GM19438 (cell line): ENCODE measurements around the gene TM9SF4.

Experiments
- ATAC-seq: cut with Tn5 transposase; IDR thresholded peaks from one replicate; pipeline ENCODE4 v1.9.1; 2021; ENCODE audit warnings: low read depth; ENCODE audit not compliant: unreplicated experiment

The TM9SF4 gene, protein sequence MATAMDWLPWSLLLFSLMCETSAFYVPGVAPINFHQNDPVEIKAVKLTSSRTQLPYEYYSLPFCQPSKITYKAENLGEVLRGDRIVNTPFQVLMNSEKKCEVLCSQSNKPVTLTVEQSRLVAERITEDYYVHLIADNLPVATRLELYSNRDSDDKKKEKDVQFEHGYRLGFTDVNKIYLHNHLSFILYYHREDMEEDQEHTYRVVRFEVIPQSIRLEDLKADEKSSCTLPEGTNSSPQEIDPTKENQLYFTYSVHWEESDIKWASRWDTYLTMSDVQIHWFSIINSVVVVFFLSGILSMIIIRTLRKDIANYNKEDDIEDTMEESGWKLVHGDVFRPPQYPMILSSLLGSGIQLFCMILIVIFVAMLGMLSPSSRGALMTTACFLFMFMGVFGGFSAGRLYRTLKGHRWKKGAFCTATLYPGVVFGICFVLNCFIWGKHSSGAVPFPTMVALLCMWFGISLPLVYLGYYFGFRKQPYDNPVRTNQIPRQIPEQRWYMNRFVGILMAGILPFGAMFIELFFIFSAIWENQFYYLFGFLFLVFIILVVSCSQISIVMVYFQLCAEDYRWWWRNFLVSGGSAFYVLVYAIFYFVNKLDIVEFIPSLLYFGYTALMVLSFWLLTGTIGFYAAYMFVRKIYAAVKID

DNA sequence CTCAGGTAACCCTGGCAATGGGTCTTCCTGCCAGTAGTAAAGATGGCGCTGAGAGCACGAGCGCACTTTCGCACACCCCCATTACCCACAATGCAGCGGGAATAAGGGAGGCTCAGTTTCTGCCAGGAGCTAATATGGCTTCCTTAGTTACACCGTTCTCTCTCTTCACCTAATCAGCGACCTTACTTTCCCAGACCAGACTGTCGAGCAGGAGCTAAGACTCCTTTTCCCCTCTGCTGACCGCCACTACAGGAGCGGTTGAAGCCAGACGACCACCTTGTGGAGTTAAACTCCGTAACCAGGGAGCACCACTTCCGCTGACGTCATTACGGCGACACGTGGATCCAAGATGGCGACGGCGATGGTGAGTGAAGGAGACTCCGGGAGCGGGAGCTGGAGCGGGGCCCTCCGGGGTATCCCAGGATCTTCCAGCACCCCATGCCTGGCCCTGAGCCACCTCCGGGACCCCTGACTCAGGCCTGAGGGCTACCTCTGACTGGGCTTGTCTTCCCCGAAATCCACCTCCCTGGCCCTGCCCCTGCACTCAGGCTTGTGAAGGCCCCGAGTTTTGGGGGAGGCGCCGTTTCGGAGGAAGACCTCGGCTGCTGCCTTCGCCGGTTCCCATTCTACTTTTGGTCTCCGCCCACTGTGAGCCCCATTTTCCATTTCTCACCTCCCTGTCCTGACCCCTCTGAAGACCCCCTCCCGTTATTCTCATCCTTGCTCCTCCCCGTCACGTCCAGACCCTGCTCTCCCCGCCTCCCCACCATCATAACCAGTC is at the start of gene TM9SF4:
TM9SF4 (plus strand) TSS at position 323 of the 781 bp plus-strand sequence; CDS start at position 350, 27 bp downstream.
- ATAC-seq: peak; percentile 84

DNA sequence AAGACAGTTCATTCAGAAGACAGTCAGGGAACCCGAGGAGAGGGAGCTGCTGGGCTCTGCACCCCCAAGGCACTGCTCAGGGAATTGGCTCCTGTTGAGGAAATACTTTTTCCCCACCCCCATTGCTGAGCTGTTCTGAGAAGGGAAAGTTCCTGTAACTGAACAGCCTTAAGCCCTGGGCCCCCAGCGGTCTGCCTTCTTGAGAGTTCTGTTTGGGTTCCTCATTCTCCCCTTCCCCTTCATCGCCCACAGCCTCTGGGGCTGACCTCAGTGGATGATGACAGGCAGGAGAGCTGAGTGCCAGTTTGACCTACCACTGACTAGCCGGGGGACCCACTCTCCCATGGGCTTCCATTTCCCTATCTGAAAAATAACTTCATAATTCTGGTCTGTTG is 46.7 kb upstream of the TM9SF4 start:
- ATAC-seq: no peak

DNA sequence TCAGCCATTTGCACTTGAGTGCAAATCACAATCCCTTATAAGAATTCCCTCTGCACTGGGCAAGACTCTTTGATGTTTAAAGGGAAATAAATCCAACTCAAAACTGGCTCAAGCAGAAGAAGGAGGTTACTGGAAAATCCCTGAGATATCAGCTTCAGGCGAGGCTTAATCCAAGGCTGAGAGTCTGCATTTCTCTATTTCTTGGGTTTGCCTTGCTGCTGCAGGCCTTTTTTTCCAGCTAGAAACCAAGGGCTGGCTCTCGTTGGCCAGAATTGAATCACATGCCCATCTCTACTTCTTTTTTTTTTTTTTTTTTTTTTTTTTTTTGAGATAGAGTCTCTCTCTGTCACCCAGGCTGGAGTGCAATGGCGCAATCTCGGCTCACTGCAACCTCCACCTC is 45.8 kb upstream of the TM9SF4 start:
- no peak for ATAC-seq

DNA sequence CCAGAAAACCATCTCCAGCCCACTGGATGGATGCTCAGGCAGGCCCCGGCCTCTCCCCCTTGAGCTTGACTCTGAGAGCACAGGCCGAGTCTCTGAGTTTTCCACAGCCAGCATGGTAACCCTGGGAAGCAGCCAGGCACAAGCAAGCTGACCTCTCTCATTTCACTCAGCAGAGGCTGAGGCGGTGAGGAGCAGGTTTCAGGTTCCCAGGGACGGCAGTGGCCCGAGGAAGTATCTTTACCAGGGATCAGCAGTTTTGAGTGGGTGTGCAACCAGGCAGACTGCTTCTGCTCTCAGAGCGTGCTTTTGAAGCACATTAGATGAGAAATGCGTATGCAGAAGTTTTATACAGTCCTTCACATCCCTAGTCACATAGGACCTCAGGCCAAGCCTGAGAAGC is 44.8 kb upstream of the TM9SF4 start:
- ATAC-seq: no peak

DNA sequence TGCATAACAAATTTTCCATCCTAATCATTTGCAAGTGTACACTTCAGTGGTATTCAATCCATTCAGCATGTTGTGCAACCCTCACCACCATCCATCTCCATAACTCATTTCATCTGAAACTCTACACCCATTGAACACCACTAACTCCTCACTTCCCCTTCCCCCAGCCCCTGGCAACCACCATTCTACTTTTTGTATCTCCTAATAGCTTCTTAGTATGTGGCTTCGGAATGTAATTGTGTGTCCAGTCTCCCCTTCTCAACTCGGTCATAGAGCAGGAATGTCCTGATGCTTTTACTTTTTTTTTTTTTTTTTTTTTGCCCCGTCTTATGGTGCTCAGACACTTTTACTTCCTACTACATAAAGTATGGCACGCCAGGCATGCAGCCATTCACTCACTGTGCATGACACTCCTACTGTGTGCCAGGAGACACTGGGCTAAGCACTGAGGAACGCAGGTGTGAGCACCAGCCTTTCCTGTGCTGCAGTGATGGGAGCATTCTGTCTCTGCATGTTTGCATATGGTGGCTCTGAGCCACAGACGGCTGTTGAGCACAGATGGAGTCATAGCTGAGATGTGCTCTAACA is 42.2 kb upstream of the TM9SF4 start:
- ATAC-seq: no peak

DNA sequence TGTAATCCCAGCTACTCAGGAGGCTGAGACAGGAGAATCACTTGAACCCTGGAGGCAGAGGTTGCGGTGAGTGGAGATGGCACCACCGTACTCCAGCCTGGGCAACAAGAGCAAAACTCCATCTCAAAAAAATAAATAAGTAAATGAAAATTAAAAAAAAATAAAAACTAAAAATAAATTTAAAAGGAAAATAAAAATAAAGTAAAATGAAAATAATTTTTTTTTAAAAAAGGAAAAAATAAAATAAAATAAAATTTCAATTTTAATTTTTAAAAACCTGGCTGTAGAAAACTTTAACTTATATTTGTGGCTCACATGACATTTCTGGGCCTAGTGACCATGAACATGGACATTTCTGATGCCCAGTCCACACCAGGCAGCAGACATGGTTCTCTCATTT is 41.3 kb upstream of the TM9SF4 start:
- no peak for ATAC-seq

DNA sequence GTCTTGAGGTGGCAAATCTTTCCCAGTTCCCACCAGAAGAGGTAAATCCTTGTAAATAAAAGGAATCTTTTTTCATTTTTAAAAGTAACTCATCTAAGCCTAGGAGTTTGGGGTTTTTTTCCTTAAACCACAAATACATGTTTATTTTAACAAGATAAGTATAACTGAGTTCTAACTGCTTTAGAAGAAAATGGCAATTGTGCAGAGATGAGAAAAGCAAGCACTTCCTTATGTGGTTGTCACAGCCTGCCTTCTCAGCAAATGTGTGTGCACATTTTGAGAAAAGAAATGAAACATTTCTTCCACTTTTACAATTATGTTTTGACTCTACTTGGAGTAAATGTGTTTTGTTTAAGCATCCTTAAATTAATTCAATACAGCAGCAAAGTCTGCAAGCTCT is 39.8 kb upstream of the TM9SF4 start:
- ATAC-seq: no peak

DNA sequence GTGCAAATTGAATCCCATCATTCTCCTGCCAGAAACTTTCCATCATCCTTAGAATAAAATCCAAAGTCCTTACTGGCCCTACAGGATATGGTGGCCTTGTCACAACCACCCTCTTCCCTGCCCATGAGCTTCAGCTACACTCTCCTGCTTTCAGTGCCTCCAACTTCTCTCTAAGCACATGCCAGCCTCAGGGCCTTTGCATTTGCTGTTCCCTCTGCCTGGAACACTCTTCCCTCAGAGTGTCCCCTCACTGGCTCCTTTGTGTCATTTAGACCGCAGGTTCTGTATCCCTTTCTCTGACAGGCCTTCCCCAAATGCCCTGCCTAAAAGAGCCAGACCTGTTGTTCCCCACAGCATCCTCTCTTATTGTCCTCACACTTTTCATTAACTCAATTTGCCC is 39.2 kb upstream of the TM9SF4 start:
- ATAC-seq: no peak

DNA sequence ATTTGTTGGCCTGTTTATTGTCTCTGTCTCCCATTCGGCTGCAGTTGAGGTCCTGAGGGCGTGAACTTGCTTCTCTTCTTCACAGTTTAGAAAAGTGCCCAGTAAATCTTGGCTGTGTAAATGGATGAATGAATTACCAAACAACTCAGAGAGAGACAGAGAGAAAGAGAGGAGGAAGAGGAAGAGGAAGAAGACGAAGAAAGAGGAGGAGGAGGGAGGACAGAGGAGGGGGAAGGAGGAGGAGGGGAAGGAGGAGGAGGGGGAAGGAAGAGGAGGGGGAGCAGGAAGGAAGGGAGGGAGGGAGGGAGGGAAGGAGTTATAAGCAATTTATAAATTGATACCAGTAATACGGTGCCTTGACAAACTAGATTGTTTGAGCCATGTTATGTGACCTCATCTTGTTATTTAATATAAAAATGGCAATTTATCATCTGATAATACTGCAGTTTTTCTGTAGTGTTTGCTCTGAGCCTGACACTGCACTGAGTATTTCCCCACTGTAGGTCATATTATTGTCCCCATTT is 38.8 kb upstream of the TM9SF4 start:
- ATAC-seq: no peak

DNA sequence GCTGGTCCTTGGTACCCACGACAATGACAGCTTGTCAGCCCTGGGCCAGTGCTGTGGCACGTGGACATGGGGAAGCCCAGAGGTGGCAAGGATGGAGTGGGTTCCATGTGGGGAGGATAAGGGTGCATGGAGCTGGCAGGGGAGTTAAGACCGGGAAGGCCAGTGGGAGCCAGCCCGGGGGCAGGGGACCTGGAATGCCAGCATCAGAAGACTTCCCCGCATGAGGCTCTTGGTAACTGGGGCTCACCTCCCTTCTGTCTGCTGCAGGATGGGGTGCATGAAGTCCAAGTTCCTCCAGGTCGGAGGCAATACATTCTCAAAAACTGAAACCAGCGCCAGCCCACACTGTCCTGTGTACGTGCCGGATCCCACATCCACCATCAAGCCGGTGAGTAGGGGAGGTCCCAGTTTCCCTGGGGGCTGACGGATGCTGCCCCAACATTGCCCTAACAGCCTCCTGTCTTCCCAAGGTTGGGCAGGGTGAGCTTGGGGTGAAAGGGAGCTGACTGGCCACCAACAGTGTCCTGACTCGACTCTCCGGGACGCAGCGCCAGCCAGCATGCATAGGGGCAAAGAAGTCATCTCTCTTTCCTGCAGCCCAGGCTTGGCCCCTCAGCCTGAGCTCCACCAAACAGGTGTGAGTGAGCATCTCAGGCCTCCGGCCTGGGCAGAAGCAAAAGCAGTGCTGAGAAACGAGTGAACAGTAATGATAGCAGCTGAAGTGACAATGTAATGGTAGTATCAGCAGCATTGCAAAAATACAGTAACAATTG is 37.9 kb upstream of the TM9SF4 start:
- no peak for ATAC-seq

DNA sequence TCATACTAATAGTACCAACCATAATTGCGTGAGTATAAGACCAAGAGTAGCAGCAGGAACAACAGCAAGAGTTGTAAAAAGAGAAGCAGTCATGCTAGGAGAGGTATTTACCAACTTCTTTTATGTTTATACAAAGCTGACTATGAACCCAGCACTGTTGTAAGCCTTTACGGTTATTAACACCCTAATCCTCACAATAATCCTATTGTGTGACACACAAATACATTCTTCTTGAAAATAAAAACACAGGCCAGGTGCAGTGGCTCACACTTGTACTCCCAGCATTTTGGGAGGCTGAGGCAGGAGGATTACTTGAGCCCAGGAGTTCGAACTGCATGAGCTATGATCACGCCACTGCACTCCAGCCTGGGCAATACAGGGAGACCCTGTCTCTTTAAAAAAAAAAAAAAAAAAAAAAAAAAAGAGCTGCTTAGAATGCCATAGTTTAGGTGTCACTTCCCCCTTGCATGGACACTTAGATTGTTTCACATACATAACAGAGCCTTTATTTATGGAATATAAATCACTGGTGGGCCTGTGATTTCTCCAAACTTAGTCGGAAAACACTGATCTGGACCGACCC is 37.3 kb upstream of the TM9SF4 start:
- no peak for ATAC-seq

DNA sequence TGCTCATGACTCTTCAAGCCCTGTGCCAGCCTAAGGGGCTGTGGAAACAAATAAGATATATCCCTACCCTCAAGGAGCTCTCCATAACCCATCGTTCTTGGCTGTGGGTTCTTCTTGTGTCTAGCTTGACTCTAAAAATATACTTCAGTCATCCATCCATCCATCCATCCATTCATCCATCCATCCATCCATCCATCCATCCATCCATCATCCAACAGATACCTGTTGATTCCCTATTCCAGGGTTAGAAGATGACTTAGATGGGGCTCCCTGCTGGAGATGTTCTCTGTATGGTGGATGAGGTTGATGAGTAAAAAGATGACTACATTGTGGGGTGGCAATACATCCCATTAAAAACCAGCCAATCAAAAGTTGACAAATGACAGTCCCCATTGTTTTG is 34.0 kb upstream of the TM9SF4 start:
- ATAC-seq: no peak

DNA sequence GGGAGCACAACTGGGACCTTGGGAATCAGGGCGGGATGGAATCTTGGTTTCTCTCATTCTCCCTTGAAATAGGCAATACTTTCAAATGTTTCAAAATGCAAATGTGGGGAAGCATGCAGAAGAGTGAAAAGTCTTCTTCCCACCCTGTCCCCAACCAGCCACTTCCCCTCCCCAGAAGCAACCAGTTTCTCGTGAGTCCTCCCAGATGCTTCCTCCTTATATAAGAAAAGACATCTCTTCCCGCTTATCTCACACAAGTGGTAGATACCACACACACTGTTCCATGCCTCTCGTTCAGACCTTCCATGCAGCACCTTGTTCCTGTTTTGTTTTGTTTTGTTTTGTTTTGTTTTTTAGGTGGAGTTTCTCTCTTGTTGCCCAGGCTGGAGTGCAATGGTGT is 32.3 kb upstream of the TM9SF4 start:
- ATAC-seq: no peak

DNA sequence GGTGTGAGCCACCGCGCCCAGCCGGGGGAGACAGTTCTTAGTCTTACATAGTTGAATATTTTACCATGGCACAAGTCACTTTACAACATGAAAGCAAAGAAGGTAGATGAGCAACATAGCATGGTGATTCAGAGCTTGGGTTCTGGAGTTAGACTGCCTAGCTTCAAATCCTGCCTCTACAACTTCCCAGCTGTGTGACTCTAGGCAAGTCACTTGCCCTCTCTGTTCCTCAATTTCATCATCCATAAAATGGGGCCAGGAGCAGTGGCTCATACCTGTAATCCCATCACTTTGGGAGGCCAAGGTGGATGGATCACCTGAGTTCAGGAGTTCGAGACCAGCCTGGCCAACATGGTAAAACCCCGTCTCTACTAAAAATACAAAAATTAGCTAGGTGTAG is 31.2 kb upstream of the TM9SF4 start:
- no peak for ATAC-seq

DNA sequence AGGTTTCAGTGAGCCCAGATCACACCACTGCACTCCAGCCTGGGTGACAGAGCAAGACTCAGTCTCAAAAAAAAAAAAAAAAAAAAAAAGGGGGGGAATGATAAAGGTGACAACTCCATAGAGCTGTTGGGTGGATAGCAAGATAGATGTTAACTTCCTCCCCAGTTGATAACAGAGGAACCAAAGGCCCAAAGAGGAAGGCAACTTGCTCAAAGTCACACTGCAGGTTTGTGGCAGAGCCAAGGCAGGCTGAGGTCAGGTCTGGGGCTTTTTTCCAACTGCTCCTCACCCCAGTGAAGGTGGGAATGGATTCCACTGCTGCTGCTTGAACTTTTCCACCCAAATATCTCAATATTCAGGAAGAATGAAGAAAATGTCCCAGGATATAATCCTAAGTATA is 30.7 kb upstream of the TM9SF4 start:
- no peak for ATAC-seq

DNA sequence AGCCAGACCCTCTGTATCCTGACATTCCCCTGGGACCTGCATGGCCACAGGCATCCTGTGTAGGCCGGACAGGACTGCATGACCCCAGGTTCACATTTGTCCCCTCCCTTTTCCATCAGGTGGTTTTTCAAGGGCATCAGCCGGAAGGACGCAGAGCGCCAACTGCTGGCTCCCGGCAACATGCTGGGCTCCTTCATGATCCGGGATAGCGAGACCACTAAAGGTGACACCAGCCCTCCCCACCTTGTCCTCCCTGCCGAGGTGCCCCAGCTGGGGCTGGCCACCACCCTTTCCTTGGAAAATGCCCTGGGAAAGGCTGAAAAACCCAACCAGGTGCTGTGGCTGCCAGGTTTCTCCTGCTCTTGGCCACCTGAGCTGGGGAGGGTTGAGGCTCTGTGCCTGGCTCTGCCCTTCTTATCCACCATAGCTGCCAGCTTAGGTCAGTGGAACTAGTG is 29.8 kb upstream of the TM9SF4 start:
- ATAC-seq: no peak

DNA sequence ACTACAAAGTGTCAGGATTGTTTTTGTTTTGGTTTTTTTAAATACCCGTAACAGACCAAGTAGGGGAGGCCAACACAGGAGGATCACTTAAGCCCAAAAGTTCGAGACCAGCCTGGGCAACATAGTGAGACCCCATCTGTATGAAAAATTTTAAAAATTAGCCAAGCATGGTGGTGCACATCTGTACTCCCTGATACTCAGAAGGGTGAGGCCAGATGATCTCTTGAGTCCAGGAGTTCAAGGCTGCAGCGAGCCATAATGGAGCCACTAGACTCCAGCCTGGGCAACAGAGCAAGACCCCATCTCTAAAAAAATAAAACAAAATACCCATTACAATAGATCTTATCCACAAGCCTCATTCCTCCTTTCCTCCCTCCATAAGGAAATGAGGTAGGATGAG is 28.7 kb upstream of the TM9SF4 start:
- ATAC-seq: no peak

DNA sequence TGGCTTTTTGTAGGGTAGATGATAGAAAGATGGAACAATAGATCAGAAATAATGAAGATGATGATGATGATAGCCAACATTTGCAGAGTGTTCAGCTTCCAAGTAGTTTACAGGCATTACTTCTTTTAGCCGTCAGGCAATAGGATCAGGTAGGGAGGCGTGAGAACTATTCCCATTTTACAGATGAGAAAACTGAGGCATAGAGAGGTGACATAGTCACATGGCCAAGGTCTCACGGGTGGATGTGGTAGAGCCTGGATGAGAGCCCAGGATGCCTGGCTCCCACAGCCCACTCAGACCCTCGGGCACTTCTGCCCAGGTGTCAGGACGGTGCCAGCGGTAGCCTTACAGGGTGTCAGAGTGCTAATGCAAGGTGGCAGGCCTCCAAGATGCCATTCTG is 26.0 kb upstream of the TM9SF4 start:
- no peak for ATAC-seq

DNA sequence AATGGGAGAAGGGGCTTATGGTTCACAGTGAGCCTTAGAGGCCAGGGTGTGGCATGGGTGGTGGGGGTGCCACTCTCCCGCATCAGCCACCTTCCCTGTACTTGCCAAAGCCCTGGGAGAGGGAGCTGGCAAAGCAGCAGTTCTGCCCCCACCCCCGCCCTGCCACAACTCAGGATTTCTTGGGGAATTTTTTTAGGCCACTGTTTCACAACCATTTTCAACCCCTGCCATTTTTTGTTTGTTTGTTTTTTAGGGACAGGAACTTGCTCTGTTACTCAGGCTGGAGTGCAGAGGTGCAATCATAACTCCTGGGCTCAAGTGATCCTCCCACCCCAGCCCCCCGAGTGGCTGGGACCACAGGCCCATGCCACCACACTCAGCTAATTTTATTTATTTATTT is 22.4 kb upstream of the TM9SF4 start:
- ATAC-seq: no peak

DNA sequence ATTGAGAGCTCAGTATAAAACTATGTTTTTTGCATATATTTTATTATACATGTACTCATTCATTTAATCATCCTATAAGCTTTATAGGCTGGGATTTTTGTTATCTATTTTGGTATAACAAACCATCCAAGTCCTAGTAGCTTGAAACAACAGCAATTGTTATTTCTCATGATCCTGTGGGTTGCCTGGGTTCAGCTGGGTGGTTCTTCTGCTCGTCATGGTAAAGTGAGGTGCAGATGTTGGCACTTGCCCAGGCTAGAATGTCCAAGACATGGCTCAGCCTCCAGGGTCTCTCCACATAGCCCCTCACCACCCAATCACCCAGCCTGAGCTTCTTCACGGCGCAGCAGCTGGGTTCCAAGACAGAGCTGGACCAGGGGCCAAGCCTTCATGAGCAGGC is 20.8 kb upstream of the TM9SF4 start:
- ATAC-seq: no peak
